Subcutaneous abdominal adipose tissue (tissue), 5 donors: ENCODE results near the gene NKTR.

Experiments
- H3K27ac ChIP-seq: one replicate; pipeline ENCODE4 v1.7.0; 2013; ENCODE audit warnings: low read depth, mild to moderate bottlenecking, inconsistent platforms, low read length, moderate library complexity
- H3K27me3 ChIP-seq, 5 donors: one replicate each; pipeline ENCODE4 v1.7.0; 2013; ENCODE audit warnings: low read length in 5 of 5, inconsistent platforms in 1 of 5; ENCODE audit not compliant: control insufficient read depth in 5 of 5, insufficient read depth in 4 of 5
- H3K36me3 ChIP-seq, 5 donors: one replicate each; pipeline ENCODE4 v1.7.0; 2013; ENCODE audit warnings: low read length in 5 of 5; ENCODE audit not compliant: control insufficient read depth in 5 of 5, insufficient read depth in 5 of 5
- H3K4me1 ChIP-seq, 5 donors: one replicate each; pipeline ENCODE4 v1.7.0; 2013; ENCODE audit warnings: low read length in 5 of 5, mild to moderate bottlenecking in 3 of 5, moderate library complexity in 1 of 5; ENCODE audit not compliant: control insufficient read depth in 5 of 5, insufficient read depth in 5 of 5
- H3K4me3 ChIP-seq, 5 donors: one replicate each; pipeline ENCODE4 v1.7.0; 2013; ENCODE audit warnings: low read length in 5 of 5, low read depth in 1 of 5
- H3K9ac ChIP-seq, 5 donors: one replicate each; pipeline ENCODE4 v1.7.0; 2013; ENCODE audit warnings: low read length in 5 of 5, mild to moderate bottlenecking in 4 of 5, moderate library complexity in 3 of 5
- H3K9me3 ChIP-seq, 5 donors: one replicate each; pipeline ENCODE4 v1.7.0; 2013; ENCODE audit warnings: low read length in 5 of 5; ENCODE audit not compliant: control insufficient read depth in 5 of 5
- donor health status: healthy.
- donor health status: healthy.
- donor health status: healthy.
- donor health status: healthy.
- donor health status: healthy.

The NKTR gene

DNA sequence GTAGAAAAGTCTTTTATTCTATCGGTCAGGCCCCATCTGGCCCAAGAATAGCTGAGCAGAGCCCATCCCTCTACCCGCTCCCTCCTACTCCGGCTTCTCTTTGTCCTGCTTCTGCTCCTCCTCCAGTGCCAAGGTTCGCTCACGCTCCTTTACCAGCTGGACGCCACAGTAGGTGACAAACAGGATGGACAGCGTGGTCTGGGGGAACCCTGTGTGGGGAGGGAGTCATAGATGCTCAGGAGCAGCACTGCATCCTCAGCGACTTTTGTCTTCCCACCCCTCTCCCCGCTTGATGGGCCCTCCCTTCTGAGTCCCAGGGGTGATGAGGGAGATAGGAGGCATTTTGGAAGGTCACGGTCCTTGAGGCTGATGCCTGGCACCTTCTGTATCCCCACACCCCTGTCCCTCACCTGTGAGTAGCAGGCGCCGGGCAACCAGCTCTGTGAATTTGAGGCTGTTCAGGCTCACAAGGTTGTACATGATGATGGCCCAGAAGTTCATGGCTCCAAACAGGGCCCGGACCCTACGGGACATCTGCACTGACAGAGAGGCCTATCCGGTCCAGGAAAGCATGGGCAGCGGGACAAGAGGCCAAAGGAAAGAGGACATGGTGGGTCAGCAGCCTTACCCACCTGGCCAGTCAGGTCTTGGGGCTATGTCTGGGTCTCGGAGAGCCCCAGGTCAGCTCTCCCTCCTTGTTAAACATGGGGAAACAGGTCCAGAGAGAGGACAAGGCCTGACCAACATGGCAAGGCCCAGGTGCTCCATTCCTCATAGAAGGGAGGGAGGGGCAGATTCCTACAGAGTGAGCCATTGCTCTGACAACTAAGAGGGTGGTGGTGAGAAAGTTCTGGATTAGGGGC lies 92.4 kb downstream of the NKTR start:
- Histone ChIP-seq H3K36me3 (no peaks in the 10 kb centered on the region), H3K4me3 (no peak overlapping the region), H3K27me3 (peaks cover 0 to 9% (median 0%) of the 10 kb centered on the region in 5 donors), H3K4me1 (no peaks in the 10 kb centered on the region), H3K9ac (no peak overlapping the region), H3K9me3 (no peaks in the 10 kb centered on the region), H3K27ac (no peak overlapping the region)

DNA sequence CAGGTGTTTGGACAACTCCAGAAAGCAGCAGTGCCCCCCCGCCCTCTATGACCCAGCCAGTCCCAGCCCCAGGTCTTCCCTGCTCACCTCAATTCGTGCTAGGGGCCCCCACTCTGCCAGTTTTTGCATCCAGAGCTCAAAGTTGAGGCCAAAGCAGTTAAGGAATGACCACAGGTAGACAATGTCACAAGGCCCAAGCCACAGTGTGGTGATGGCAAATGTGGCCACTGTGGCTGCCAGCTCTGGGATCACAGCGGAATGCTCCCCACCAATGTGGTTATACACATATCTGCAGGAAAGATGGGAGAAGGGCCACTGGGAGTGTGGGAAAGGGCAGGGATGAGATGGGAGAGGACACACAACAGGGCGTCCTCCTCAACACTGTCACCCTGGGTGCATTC lies 93.0 kb downstream of the NKTR start:
- no peak overlapping the region for H3K4me3 ChIP-seq
- H3K27ac ChIP-seq: no peak overlapping the region
- no peaks in the 10 kb centered on the region for H3K9me3 ChIP-seq
- no peaks in the 10 kb centered on the region for H3K36me3 ChIP-seq
- H3K4me1 ChIP-seq: no peaks in the 10 kb centered on the region
- H3K27me3 ChIP-seq: peaks cover 0 to 9% (median 0%) of the 10 kb centered on the region in 5 donors
- H3K9ac ChIP-seq: no peak overlapping the region

DNA sequence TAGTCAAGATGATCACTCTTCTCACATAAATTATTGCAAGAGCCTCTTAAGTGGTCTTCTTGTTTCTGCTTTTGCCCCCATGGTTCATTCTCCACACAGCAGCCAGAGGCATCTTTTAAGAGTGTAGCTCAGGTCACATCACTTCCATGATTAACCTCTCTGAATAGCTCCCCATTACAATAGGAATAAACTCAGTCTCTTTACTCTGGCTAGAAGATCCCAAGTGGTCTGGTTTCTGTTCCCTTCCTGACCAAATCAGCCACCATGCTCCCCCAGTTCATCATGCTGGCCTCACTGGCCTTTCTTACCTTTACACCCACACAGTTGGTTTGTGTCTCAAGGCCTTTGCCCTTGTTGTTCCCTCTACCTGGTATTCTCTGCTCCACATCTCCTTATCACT lies 93.9 kb downstream of the NKTR start:
- Histone ChIP-seq H3K9me3 (no peaks in the 10 kb centered on the region), H3K27me3 (peaks cover 0 to 9% (median 0%) of the 10 kb centered on the region in 5 donors), H3K36me3 (no peaks in the 10 kb centered on the region), H3K4me3 (no peak overlapping the region), H3K9ac (no peak overlapping the region), H3K4me1 (no peaks in the 10 kb centered on the region), H3K27ac (no peak overlapping the region)

DNA sequence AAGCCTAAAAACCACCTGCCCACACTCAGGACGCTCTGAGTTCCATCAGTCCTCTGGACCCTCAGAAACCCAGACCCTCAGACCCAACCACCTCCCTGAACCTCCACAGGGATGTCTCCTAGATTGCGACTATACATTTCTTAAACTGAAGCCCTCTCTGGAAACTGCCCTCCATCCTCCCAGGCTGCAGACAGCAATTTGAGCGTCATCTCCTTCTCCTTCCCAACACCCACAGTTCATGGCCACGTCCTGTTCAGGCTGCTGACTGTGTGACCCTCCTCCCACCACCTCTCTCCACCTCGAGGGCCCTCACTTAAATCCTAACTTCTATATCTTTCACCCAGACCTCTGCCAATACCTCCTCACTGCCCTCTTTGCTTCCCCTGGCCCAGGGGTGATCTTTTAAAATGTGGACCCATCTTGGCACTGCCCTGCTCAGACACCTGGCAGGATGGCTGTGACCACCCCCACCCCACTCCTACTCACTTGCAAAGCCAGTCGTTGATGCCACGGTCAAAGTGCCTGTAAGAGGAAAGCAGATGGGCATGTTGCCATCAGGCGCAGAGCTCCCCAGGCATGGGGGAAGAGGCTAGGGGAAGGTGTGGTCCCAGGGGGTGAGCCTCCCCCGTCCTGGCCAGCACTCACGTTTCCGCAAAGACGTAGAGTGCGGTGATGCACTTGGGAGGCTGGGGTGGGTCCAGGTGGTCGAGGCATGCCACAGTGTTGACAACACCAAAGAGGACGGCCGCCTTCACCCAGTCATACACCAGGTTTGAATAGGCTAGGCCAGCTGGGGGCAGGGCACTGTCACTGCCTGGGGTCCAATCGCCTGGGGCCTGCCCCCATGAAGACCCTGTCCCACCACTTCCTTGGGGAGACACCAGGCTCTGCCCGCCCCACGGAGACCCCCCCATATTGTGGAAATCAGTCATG lies 96.1 kb downstream of the NKTR start:
- H3K9me3 ChIP-seq: no peaks in the 10 kb centered on the region
- no peaks in the 10 kb centered on the region for H3K4me1 ChIP-seq
- H3K36me3 ChIP-seq: no peaks in the 10 kb centered on the region
- H3K27me3 ChIP-seq: peaks cover 0 to 9% (median 3%) of the 10 kb centered on the region in 5 donors
- H3K4me3 ChIP-seq: no peak overlapping the region
- no peak overlapping the region for H3K9ac ChIP-seq
- H3K27ac ChIP-seq: no peak overlapping the region

DNA sequence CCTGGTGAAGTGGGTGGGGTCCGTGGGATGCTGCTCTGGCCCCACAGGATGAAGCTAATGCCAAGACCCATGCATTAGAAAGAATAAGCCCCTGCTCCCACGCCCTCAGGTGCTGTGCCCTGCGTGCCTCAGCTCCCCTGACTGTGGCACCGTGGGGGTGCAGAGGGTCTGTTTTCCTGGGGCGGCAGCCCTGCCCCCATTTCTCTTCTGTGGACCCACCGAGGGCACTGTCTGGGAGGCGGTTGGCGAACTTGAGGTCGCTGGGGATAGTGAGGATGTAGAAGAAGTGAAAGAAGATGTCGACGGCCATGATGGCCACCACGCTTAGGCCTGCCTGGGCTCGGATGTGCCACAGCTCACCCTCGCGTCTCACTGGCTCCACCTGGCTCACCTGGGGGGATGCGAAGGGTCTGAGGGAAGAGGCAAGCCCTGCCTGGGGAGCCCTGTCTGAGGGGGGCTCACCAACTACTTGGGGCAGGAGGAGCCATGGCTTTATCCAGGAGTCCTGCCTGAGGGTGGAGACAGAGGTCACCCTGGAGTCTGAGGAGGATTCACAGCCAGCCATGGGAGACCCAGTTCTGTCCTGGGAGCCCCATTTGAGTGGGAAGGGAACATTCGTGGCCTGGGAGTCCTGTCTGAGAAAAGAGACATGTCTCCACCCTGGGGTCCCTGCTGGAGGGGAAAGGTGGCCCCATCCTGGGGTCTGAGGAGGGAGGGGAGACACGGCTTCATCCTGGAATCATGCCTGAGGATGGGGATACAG lies 97.0 kb downstream of the NKTR start:
- Histone ChIP-seq H3K9ac (no peak overlapping the region), H3K9me3 (no peaks in the 10 kb centered on the region), H3K36me3 (no peaks in the 10 kb centered on the region), H3K4me1 (no peaks in the 10 kb centered on the region), H3K27ac (no peak overlapping the region), H3K4me3 (no peak overlapping the region), H3K27me3 (peaks cover 0 to 13% (median 3%) of the 10 kb centered on the region in 5 donors)
